GM12891 (cell line): ENCODE results near the gene PRRX2.

Experiments
- DNase-seq: peaks from one replicate; pipeline ENCODE4 v3.0.0; 2011; ENCODE audit warnings: low spot score; ENCODE audit not compliant: insufficient read length
- FAIRE-seq: peaks from 2 replicates; lab custom pipeline; 2011; peaks lifted over from hg19 to GRCh38; lab: Jason Lieb, UNC
- PAX5 ChIP-seq: IDR thresholded peaks from 2 replicates; pipeline ENCODE4 v1.6.1; 2011; ENCODE audit warnings: low read length, moderate library complexity, mild to moderate bottlenecking; ENCODE audit not compliant: insufficient read depth, severe bottlenecking
- POLR2A ChIP-seq: IDR thresholded peaks from 2 replicates; pipeline ENCODE4 v1.6.1; 2011; ENCODE audit warnings: low read depth, low read length, control low read depth
- POLR2AphosphoS5 ChIP-seq: IDR thresholded peaks from 2 replicates; pipeline ENCODE4 v1.6.1; 2011; ENCODE audit warnings: low read depth, low read length, control low read depth
- POU2F2 ChIP-seq: IDR thresholded peaks from 2 replicates; pipeline ENCODE4 v1.6.1; 2011; ENCODE audit warnings: low read depth, mild to moderate bottlenecking, control low read depth, low read length, moderate library complexity
- SPI1 ChIP-seq: IDR thresholded peaks from 2 replicates; pipeline ENCODE4 v1.6.1; 2011; ENCODE audit warnings: low read depth, low read length, control low read depth
- TAF1 ChIP-seq: IDR thresholded peaks from 2 replicates; pipeline ENCODE4 v1.6.1; 2011; ENCODE audit warnings: low read depth, low read length, control low read depth

Gene PRRX2

GRCh38 chr9:129676287-129676686 is 10.8 kb downstream of the PRRX2 start:
- no peak for FAIRE-seq
- no peak for DNase-seq
- TF ChIP-seq POLR2AphosphoS5: no peak
- TF ChIP-seq POU2F2: no peak

- no peak for FAIRE-seq
- DNase-seq: no peak
- TF ChIP-seq POLR2AphosphoS5 (no peak), POLR2A (no peak), POU2F2 (no peak), SPI1 (no peak), PAX5 (no peak), TAF1 (no peak)
These were observed 11.5 kb downstream of the PRRX2 start for GRCh38 chr9:129676975-129677374.

- no peak for TF ChIP-seq SPI1
- TF ChIP-seq TAF1: no peak
- no peak for TF ChIP-seq POU2F2
- DNase-seq (no peak), FAIRE-seq (no peak)
These were observed 12.0 kb downstream of the PRRX2 start for GRCh38 chr9:129677456-129677855.

- FAIRE-seq: no peak
- DNase-seq: no peak
These were observed 13.4 kb downstream of the PRRX2 start for GRCh38 chr9:129678844-129679243.

GRCh38 chr9:129679537-129679936 is 14.1 kb downstream of the PRRX2 start:
- FAIRE-seq (no peak), DNase-seq (no peak)
- no peak for TF ChIP-seq TAF1
- TF ChIP-seq SPI1: no peak
- TF ChIP-seq POLR2A: no peak
- no peak for TF ChIP-seq POLR2AphosphoS5
- no peak for TF ChIP-seq PAX5
- TF ChIP-seq POU2F2: no peak

More at GRCh38 chr9:129678844-129679243, 13.4 kb downstream of the PRRX2 start:
- no peak for TF ChIP-seq SPI1
- TF ChIP-seq PAX5: no peak
- TF ChIP-seq POU2F2: no peak
- TF ChIP-seq POLR2A: no peak
- no peak for TF ChIP-seq TAF1
- no peak for TF ChIP-seq POLR2AphosphoS5

GRCh38 chr9:129681924-129682323 is 16.5 kb downstream of the PRRX2 start:
- no peak for TF ChIP-seq POLR2AphosphoS5
- no peak for DNase-seq
- FAIRE-seq: no peak

- FAIRE-seq (no peak), DNase-seq (no peak)
- TF ChIP-seq SPI1 (no peak), POLR2A (no peak), POU2F2 (no peak), POLR2AphosphoS5 (no peak), PAX5 (no peak), TAF1 (no peak)
These were observed 16.9 kb downstream of the PRRX2 start for GRCh38 chr9:129682381-129682780.

- FAIRE-seq: no peak
- TF ChIP-seq TAF1 (no peak), PAX5 (no peak), POLR2A (no peak), POU2F2 (no peak), POLR2AphosphoS5 (no peak), SPI1 (no peak)
- no peak for DNase-seq
These were observed 19.9 kb downstream of the PRRX2 start for GRCh38 chr9:129685220-129685932.

- no peak for FAIRE-seq
- TF ChIP-seq TAF1 (no peak), POLR2A (no peak), PAX5 (no peak), SPI1 (no peak), POLR2AphosphoS5 (no peak), POU2F2 (no peak)
- DNase-seq: no peak
These were observed 20.4 kb downstream of the PRRX2 start for GRCh38 chr9:129685933-129686259.

GRCh38 chr9:129686736-129687135 is 21.3 kb downstream of the PRRX2 start:
- no peak for DNase-seq
- no peak for TF ChIP-seq POLR2A
- TF ChIP-seq PAX5: no peak
- TF ChIP-seq POU2F2: no peak
- no peak for TF ChIP-seq POLR2AphosphoS5
- TF ChIP-seq SPI1: no peak
- TF ChIP-seq TAF1: no peak
- no peak for FAIRE-seq
